NT2/D1 (cell line): Measurements from ENCODE around the gene MAP2K7.

Experiments
- SUZ12 ChIP-seq: IDR thresholded peaks from 2 replicates; pipeline ENCODE4 v1.6.1; 2011; ENCODE audit not compliant: insufficient read length, insufficient read depth; ENCODE audit errors: extremely low read depth
- YY1 ChIP-seq: IDR thresholded peaks from 2 replicates; pipeline ENCODE4 v1.6.1; 2011; ENCODE audit not compliant: insufficient read length, insufficient read depth
- ZNF274 ChIP-seq: IDR thresholded peaks from 2 replicates; pipeline ENCODE4 v1.6.1; 2011; ENCODE audit warnings: mild to moderate bottlenecking, low read depth, low read length

- no peak for TF ChIP-seq YY1
- no peak for TF ChIP-seq ZNF274
- TF ChIP-seq SUZ12, result no peak
Observed at GRCh38 chr19:7877249-7877836, 26.3 kb upstream of the MAP2K7 start.
